ENCODE results near the gene SLC27A5. TPM values are rescaled to one million over a fixed set of nuclear protein-coding genes. Genes with fewer than 3 reads are reported as not detected.

Gene SLC27A5
- total and polyA plus RNA-seq, 2 of the 13 experiments (the other 11 are each of a cell fraction or from before 2014, with no cell fraction given) = 30.3 to 40.2 TPM

GRCh38 chr19:58513694-58514563, 2.1 kb upstream of the SLC27A5 start (continued):
- TF ChIP-seq ZBTB21 (CRISPR knock-in tag; IDR thresholded peaks at IDR 0.05) (no peak), SCMH1 (CRISPR knock-in tag; IDR thresholded peaks at IDR 0.05; ENCODE audit: borderline replicate concordance) (no peak), SMAD3 (CRISPR knock-in tag; IDR thresholded peaks at IDR 0.05) (0 out of 2 replicates have a peak, but pooled peaks have one; percentile 47), SNAPC4 (CRISPR knock-in tag; IDR thresholded peaks at IDR 0.05) (no peak), GATAD1 (CRISPR knock-in tag; IDR thresholded peaks at IDR 0.05) (peak; percentile 71; the same call in 1 of the 2 replicates), ASH2L (IDR thresholded peaks at IDR 0.05; ENCODE audit: insufficient read length, low read depth, low read length) (peak; percentile 53), IKZF5 (CRISPR knock-in tag; IDR thresholded peaks at IDR 0.05) (no peak; the same call in 1 of the 2 replicates), THAP7 (CRISPR knock-in tag; IDR thresholded peaks at IDR 0.05) (no peak), ZNF709 (CRISPR knock-in tag; IDR thresholded peaks at IDR 0.05) (no peak), NFAT5 (CRISPR knock-in tag; IDR thresholded peaks at IDR 0.05) (peak; percentile 70; the same call in 1 of the 2 replicates), DMTF1 (CRISPR knock-in tag; IDR thresholded peaks at IDR 0.05) (no peak), ZBTB42 (CRISPR knock-in tag; IDR thresholded peaks at IDR 0.05) (no peak), ZSCAN21 (CRISPR knock-in tag; IDR thresholded peaks at IDR 0.05; ENCODE audit: borderline replicate concordance) (peak; percentile 95)

All from HepG2 (cell line).